Upper lobe of right lung (tissue), 1 donor: ENCODE measurements around the gene AHSA1. TPM values are rescaled to one million over a fixed set of nuclear protein-coding genes. Genes with fewer than 3 reads are reported as not detected.

Source experiments
- ATAC-seq: fragments of 200-7000 bp; cut with Tn5 transposase; one replicate; pipeline ENCODE4 v1.9.1; 2020; ENCODE audit warnings: mild to moderate bottlenecking, moderate library complexity
- DNase-seq: peaks from one replicate; pipeline ENCODE4 v3.0.0-alpha.2; 2020
- H3K27ac ChIP-seq: fragments of 200-600 bp; one replicate; pipeline ENCODE4 v1.8.0; 2022
- H3K27me3 ChIP-seq: fragments of 200-600 bp; one replicate; pipeline ENCODE4 v1.8.0; 2022; ENCODE audit warnings: mild to moderate bottlenecking
- H3K36me3 ChIP-seq: fragments of 200-600 bp; one replicate; pipeline ENCODE4 v1.8.0; 2022
- H3K4me1 ChIP-seq: fragments of 200-600 bp; one replicate; pipeline ENCODE4 v1.8.0; 2022
- H3K4me3 ChIP-seq: fragments of 200-600 bp; one replicate; pipeline ENCODE4 v1.8.0; 2022; ENCODE audit warnings: mild to moderate bottlenecking
- H3K9me3 ChIP-seq: fragments of 200-600 bp; one replicate; pipeline ENCODE4 v1.8.0; 2022
- CTCF ChIP-seq: fragments of 200-600 bp; IDR thresholded peaks from one replicate; pipeline ENCODE4 v1.8.0; 2022; ENCODE audit warnings: antibody characterized with exemption
- intact Hi-C: fragments of 100-400 bp; cut with DNase I; formaldehyde crosslinking; loops from one replicate; pipeline ENCODE4 v1.11.0; 2022
- total RNA-seq: library from RNA; stranded (reverse); fragmentation: NEBNext Ultra II Directional; extraction: Animal tissue kit (Norgen Biotek cat#: 25700); gene quantifications from one replicate; pipeline ENCODE4 v1.2.1, GENCODE V29; 2021
- donor health status: DM: no; HTN: yes; CAD: no; lungs with severe emphysema.

The AHSA1 gene
- total RNA-seq, 1 donor from 2014 or later = 120 TPM

DNA sequence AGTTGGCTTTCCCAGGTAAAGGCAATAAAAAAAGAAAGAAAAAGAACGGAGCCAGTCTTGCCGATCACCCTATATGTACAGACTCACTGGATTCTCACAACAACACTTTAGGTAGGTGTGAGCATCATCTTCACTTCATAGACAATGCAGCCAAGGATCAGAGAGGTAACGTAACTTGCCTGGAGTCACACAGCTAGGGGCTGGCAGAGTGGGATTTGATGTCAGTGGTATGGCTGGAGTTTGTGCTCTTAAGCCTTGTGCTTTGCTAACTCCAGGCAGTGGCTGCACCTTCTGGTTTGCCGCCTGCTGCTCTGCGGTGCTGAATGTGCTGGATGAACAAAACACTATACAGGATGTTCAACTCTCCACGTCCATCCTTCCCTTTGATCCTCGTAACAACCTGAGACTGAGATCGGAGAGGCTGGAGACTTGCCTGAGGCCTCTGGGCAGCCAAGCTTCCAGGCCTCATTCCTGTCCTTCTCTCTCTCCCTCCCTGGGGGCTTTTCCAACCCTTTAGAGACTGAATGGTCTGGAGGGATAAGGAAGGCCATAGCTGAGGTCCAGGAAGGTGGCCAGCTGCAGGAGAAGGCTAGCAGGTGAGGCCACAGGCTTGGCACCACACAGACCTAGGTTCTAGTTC is 32.6 kb downstream of the AHSA1 start:
- no peak for ATAC-seq
- H3K27me3 ChIP-seq = no peaks in the 10 kb centered on the region
- intact Hi-C loops = no loop called here
- no peaks in the 10 kb centered on the region for H3K36me3 ChIP-seq
- no peaks in the 10 kb centered on the region for H3K4me1 ChIP-seq
- no peaks in the 10 kb centered on the region for H3K9me3 ChIP-seq
- no peak for TF ChIP-seq CTCF
- H3K4me3 ChIP-seq = no peak overlapping the region
- no peak overlapping the region for H3K27ac ChIP-seq
- DNase-seq = no peak

- peak; percentile 29 for DNase-seq
- intact Hi-C loops = no loop called here
- Histone ChIP-seq H3K9me3 (no peaks in the 10 kb centered on the region), H3K4me3 (no peak overlapping the region), H3K27ac (no peak overlapping the region), H3K4me1 (no peaks in the 10 kb centered on the region), H3K36me3 (no peaks in the 10 kb centered on the region), H3K27me3 (no peaks in the 10 kb centered on the region)
- TF ChIP-seq CTCF = no peak
- ATAC-seq = no peak
These were observed 33.2 kb downstream of the AHSA1 start for GRCh38 chr14:77491056-77491455.

- intact Hi-C loops = no loop called here
- no peak for TF ChIP-seq CTCF
- H3K4me1 ChIP-seq = peaks cover 12% of the 10 kb centered on the region
- DNase-seq (peak; percentile 27), ATAC-seq (no peak)
- H3K27ac ChIP-seq = no peak overlapping the region
- H3K4me3 ChIP-seq = no peak overlapping the region
- no peaks in the 10 kb centered on the region for H3K36me3 ChIP-seq
- H3K27me3 ChIP-seq = peaks cover 35% of the 10 kb centered on the region
- no peaks in the 10 kb centered on the region for H3K9me3 ChIP-seq
These were observed 37.4 kb downstream of the AHSA1 start for GRCh38 chr14:77495334-77495733.

- H3K4me1 ChIP-seq = peaks cover 12% of the 10 kb centered on the region
- no peaks in the 10 kb centered on the region for H3K36me3 ChIP-seq
- intact Hi-C loops = no loop called here
- peaks cover 36% of the 10 kb centered on the region for H3K27me3 ChIP-seq
- DNase-seq (peak; percentile 65), ATAC-seq (peak; percentile 78)
- H3K4me3 ChIP-seq = peak within 1 kb of the TSS; percentile 51
- no peak within 1 kb of the TSS for H3K27ac ChIP-seq
- H3K9me3 ChIP-seq = no peaks in the 10 kb centered on the region
- no peak for TF ChIP-seq CTCF
These were observed 40.5 kb downstream of the AHSA1 start, which contains the start of gene ISM2 for GRCh38 chr14:77498120-77498979. Gene ISM2, minus strand, starts transcription at chr14:77498816. Its CDS starts 23 bp downstream, at chr14:77498793.

DNA sequence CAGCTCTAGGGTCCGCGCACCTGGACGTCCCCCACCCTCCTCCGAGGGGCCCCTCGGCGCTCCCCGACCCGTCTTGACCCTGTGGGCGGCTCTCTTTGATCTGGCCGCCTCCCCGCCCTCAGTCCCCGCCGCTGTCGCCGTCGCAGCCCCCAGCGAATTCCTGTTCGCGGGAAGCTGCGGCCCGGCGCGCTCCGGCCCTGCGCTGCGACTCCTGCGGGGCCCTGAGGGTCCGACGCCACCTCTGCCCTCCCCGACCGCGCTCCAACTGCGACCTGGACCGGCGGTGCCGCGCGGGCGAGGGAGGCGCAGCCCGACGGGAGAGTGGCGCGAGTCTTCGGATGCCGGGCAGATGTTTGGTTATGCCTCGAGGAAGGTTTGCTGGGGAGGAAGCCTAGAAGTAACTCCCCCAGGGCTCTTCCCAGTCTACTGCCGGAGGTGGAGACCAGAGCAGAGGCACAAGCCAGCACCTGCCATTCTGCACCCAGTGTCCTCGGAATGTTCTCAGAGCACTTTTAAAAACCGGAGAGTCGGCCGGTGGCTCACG is 41.2 kb downstream of the AHSA1 start:
- H3K9me3 ChIP-seq = no peaks in the 10 kb centered on the region
- intact Hi-C loops = no loop called here
- H3K4me3 ChIP-seq = peak overlapping the region; percentile 51
- no peaks in the 10 kb centered on the region for H3K36me3 ChIP-seq
- peaks cover 12% of the 10 kb centered on the region for H3K4me1 ChIP-seq
- TF ChIP-seq CTCF = no peak
- no peak overlapping the region for H3K27ac ChIP-seq
- DNase-seq = peak; percentile 59
- H3K27me3 ChIP-seq = peaks cover 36% of the 10 kb centered on the region
- peak; percentile 26 for ATAC-seq
